Liver (tissue), 9 donors: ENCODE results near the gene CCDC91. TPM values are rescaled to one million over a fixed set of nuclear protein-coding genes. Genes with fewer than 3 reads are reported as not detected.

ENCODE experiments used
- DNase-seq: peaks from one replicate; pipeline ENCODE4 v3.0.0-alpha.2; 2017; ENCODE audit warnings: low spot score
- H3K27ac ChIP-seq, 2 donors: one replicate each; pipeline ENCODE4 v1.7.0; 2013; ENCODE audit warnings: inconsistent platforms in 2 of 2, low read length in 2 of 2, control low read depth in 1 of 2, low read depth in 1 of 2, mild to moderate bottlenecking in 1 of 2
- H3K27me3 ChIP-seq, 4 donors: one replicate each; pipeline versions ENCODE4 v1.6.1 to v1.7.0; 2013; ENCODE audit warnings: low read length in 3 of 4, inconsistent platforms in 1 of 4, mild to moderate bottlenecking in 1 of 4, moderate library complexity in 1 of 4; ENCODE audit not compliant: control insufficient read depth in 4 of 4, insufficient read depth in 4 of 4
- H3K36me3 ChIP-seq, 4 donors: one replicate each; pipeline versions ENCODE4 v1.6.1 to v1.7.0; 2013; ENCODE audit warnings: low read length in 3 of 4, mild to moderate bottlenecking in 3 of 4, low read depth in 1 of 4, moderate library complexity in 1 of 4; ENCODE audit not compliant: control insufficient read depth in 4 of 4, insufficient read depth in 3 of 4
- H3K4me1 ChIP-seq, 4 donors: one replicate each; pipeline versions ENCODE4 v1.6.1 to v1.7.0; 2013; ENCODE audit warnings: low read length in 3 of 4, mild to moderate bottlenecking in 3 of 4, moderate library complexity in 1 of 4; ENCODE audit not compliant: control insufficient read depth in 4 of 4, insufficient read depth in 4 of 4
- H3K4me3 ChIP-seq, 3 donors: one replicate each; pipeline versions ENCODE4 v1.6.1 to v1.7.0; 2013; ENCODE audit warnings: low read length in 3 of 3, control low read depth in 1 of 3, low read depth in 1 of 3, mild to moderate bottlenecking in 1 of 3
- H3K9ac ChIP-seq, 2 donors: one replicate each; pipeline ENCODE4 v1.7.0; 2013; ENCODE audit warnings: low read length in 2 of 2, mild to moderate bottlenecking in 2 of 2, moderate library complexity in 2 of 2, control low read depth in 1 of 2, low read depth in 1 of 2
- H3K9me3 ChIP-seq, 4 donors: one replicate each; pipeline versions ENCODE4 v1.6.1 to v1.7.0; 2013; ENCODE audit warnings: low read length in 3 of 4; ENCODE audit not compliant: control insufficient read depth in 4 of 4
- EGR1 ChIP-seq, 2 donors: IDR thresholded peaks; 2 replicates each; pipeline ENCODE4 v1.6.1; 2016 to 2018; ENCODE audit warnings: antibody characterized with exemption in 2 of 2, low read depth in 2 of 2
- FOXA2 ChIP-seq: IDR thresholded peaks from 2 replicates; pipeline ENCODE4 v1.6.1; 2016; ENCODE audit warnings: antibody characterized with exemption
- GABPA ChIP-seq, 2 donors: IDR thresholded peaks in 1 of 2; conservative IDR thresholded peaks in 1 of 2; 2 replicates each; pipeline ENCODE4 v1.6.1; 2016; ENCODE audit warnings: antibody characterized with exemption in 2 of 2, mild to moderate bottlenecking in 1 of 2, moderate library complexity in 1 of 2
- HNF4A ChIP-seq, 2 donors: conservative IDR thresholded peaks; 2 replicates each; pipeline ENCODE4 v1.6.1; 2016; ENCODE audit warnings: antibody characterized with exemption in 2 of 2, mild to moderate bottlenecking in 2 of 2
- HNF4G ChIP-seq: IDR thresholded peaks from 2 replicates; pipeline ENCODE4 v1.6.1; 2016; ENCODE audit warnings: antibody characterized with exemption
- JUND ChIP-seq, 2 donors: IDR thresholded peaks; 2 replicates each; pipeline ENCODE4 v1.6.1; 2016; ENCODE audit warnings: antibody characterized with exemption in 2 of 2
- NR2F2 ChIP-seq: IDR thresholded peaks from 2 replicates; pipeline ENCODE4 v1.6.1; 2016; ENCODE audit warnings: antibody characterized with exemption
- RXRA ChIP-seq, 2 donors: IDR thresholded peaks; 2 replicates each; pipeline ENCODE4 v1.6.1; 2017 to 2018; ENCODE audit warnings: antibody characterized with exemption in 2 of 2, mild to moderate bottlenecking in 1 of 2
- SP1 ChIP-seq: IDR thresholded peaks from 2 replicates; pipeline ENCODE4 v1.6.1; 2018; ENCODE audit warnings: antibody characterized with exemption, mild to moderate bottlenecking
- YY1 ChIP-seq: IDR thresholded peaks from 2 replicates; pipeline ENCODE4 v1.6.1; 2016; ENCODE audit warnings: antibody characterized with exemption, mild to moderate bottlenecking
- WGBS: extraction: QIAGEN DNeasy Blood & Tissue Kit; methylation state at CpG from one replicate; pipeline ENCODE4 v1.1.7; 2013; 5-methylcytosine and 5-hydroxymethylcytosine counted together
- polyA plus RNA-seq, 2 donors: library from polyadenylated mRNA; stranded (reverse) in 1 of 2; unstranded in 1 of 2; fragments of 200-250 nt in 1 of 2; fragments of >200 nt in 1 of 2; fragmentation: Nextera tagmentation in 1 of 2; extraction: Ambion mirVana in 1 of 2; gene quantifications; one replicate each; pipeline versions ENCODE4 v1.2.1 to v1.2.3, GENCODE V29; 2013 to 2015
- total RNA-seq, 2 donors: library from RNA; depleted of rRNA; stranded (reverse); fragments of >200 nt; gene quantifications; one replicate each; pipeline ENCODE4 v1.2.3, GENCODE V29; 2014
- TF ChIP-seq, protein P1 (sequence below): IDR thresholded peaks from 2 replicates; pipeline ENCODE4 v1.6.1; 2016; ENCODE audit warnings: antibody characterized with exemption
- TF ChIP-seq, protein P2 (sequence below): IDR thresholded peaks from 2 replicates; pipeline ENCODE4 v1.6.1; 2016; ENCODE audit warnings: antibody characterized with exemption
- TF ChIP-seq, protein P3 (sequence below): IDR thresholded peaks from 2 replicates; pipeline ENCODE4 v1.6.1; 2016; ENCODE audit warnings: antibody characterized with exemption, mild to moderate bottlenecking
- TF ChIP-seq, protein P4 (sequence below): fragments of 150-350 bp; IDR thresholded peaks from 2 replicates; pipeline ENCODE4 v1.5.1; 2017; ENCODE audit warnings: improper control_type of control experiment, low read depth, low read length; ENCODE audit not compliant: missing input control
- TF ChIP-seq, protein P5 (sequence below): IDR thresholded peaks from 2 replicates; pipeline ENCODE4 v1.6.1; 2016; ENCODE audit warnings: antibody characterized with exemption
- donor health status: healthy.
- donor health status: healthy.
- donor health status: healthy.
- donor health status: healthy.
- donor health status: healthy.

The CCDC91 gene
- total and polyA plus RNA-seq, 4 donors: 8.4 to 29.0 (median 15.1) TPM

DNA sequence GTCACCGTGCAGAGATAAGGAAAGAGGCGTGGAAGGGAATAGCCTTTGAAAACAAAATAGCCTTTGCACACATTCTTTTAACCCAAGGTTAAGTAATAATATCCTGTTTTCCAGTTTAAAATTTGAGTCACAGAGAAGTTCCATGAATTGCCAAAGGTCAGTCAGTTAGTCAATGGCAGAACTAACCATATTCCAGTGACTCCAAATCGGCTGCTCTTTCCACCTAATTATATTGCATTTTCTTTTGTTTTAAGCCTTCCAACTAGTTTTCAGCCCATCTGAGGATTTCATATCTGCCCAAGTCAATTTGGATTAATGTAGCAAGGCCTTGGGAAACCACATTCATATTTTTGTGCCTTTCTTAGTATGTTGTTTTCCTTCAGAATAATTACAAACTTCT is 373.0 kb downstream of the CCDC91 start:
- no peak for TF ChIP-seq HNF4A (conservative IDR thresholded peaks at IDR 0.05)
- TF ChIP-seq, protein P1, sequence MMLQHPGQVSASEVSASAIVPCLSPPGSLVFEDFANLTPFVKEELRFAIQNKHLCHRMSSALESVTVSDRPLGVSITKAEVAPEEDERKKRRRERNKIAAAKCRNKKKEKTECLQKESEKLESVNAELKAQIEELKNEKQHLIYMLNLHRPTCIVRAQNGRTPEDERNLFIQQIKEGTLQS: no peak
- TF ChIP-seq EGR1 (IDR thresholded peaks at IDR 0.05; ENCODE audit: low read depth in 2 of 2): no peak
- no peak for TF ChIP-seq YY1
- TF ChIP-seq, protein P2, sequence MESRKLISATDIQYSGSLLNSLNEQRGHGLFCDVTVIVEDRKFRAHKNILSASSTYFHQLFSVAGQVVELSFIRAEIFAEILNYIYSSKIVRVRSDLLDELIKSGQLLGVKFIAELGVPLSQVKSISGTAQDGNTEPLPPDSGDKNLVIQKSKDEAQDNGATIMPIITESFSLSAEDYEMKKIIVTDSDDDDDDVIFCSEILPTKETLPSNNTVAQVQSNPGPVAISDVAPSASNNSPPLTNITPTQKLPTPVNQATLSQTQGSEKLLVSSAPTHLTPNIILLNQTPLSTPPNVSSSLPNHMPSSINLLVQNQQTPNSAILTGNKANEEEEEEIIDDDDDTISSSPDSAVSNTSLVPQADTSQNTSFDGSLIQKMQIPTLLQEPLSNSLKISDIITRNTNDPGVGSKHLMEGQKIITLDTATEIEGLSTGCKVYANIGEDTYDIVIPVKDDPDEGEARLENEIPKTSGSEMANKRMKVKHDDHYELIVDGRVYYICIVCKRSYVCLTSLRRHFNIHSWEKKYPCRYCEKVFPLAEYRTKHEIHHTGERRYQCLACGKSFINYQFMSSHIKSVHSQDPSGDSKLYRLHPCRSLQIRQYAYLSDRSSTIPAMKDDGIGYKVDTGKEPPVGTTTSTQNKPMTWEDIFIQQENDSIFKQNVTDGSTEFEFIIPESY: no peak
- TF ChIP-seq RXRA (IDR thresholded peaks at IDR 0.05): no peak
- no peak for TF ChIP-seq FOXA2
- Histone ChIP-seq H3K9ac (no peak overlapping the region), H3K27me3 (no peaks in the 10 kb centered on the region), H3K27ac (no peak overlapping the region), H3K9me3 (no peaks in the 10 kb centered on the region), H3K4me3 (no peak overlapping the region), H3K36me3 (no peaks in the 10 kb centered on the region), H3K4me1 (no peaks in the 10 kb centered on the region)
- DNase-seq: no peak
- WGBS: 88% methylated on average over 3 of the region's 3 CpGs

DNA sequence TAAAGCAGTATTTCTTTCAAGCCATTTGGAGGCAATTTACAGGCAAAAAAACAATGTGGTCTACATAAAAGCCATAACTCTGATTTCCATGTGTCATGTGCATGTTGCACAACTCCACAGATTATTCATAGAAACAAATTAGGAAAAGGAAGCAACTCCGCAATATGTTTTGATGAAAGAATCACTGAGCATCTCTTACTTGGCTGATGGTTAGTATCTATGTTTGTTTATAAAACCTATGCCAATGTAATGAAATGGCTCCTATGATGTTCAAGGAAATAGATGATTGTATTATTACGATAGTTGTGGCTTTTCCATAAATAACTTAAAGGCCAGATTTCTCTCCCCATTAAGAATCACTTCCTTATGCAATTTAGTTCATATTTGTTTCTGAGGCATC is 373.7 kb downstream of the CCDC91 start:
- H3K9me3 ChIP-seq: no peaks in the 10 kb centered on the region
- H3K36me3 ChIP-seq: no peaks in the 10 kb centered on the region
- DNase-seq: no peak
- no peak overlapping the region for H3K27ac ChIP-seq
- TF ChIP-seq GABPA (IDR thresholded peaks at IDR 0.05 in 1 of 2, conservative IDR thresholded peaks at IDR 0.05 in 1 of 2) (no peak), FOXA2 (no peak)
- TF ChIP-seq, protein P1: no peak
- TF ChIP-seq, protein P3, sequence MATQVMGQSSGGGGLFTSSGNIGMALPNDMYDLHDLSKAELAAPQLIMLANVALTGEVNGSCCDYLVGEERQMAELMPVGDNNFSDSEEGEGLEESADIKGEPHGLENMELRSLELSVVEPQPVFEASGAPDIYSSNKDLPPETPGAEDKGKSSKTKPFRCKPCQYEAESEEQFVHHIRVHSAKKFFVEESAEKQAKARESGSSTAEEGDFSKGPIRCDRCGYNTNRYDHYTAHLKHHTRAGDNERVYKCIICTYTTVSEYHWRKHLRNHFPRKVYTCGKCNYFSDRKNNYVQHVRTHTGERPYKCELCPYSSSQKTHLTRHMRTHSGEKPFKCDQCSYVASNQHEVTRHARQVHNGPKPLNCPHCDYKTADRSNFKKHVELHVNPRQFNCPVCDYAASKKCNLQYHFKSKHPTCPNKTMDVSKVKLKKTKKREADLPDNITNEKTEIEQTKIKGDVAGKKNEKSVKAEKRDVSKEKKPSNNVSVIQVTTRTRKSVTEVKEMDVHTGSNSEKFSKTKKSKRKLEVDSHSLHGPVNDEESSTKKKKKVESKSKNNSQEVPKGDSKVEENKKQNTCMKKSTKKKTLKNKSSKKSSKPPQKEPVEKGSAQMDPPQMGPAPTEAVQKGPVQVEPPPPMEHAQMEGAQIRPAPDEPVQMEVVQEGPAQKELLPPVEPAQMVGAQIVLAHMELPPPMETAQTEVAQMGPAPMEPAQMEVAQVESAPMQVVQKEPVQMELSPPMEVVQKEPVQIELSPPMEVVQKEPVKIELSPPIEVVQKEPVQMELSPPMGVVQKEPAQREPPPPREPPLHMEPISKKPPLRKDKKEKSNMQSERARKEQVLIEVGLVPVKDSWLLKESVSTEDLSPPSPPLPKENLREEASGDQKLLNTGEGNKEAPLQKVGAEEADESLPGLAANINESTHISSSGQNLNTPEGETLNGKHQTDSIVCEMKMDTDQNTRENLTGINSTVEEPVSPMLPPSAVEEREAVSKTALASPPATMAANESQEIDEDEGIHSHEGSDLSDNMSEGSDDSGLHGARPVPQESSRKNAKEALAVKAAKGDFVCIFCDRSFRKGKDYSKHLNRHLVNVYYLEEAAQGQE: no peak
- WGBS: 93% methylated on average over 2 of the region's 2 CpGs
- no peaks in the 10 kb centered on the region for H3K27me3 ChIP-seq
- H3K4me1 ChIP-seq: no peaks in the 10 kb centered on the region
- no peak overlapping the region for H3K4me3 ChIP-seq
- no peak overlapping the region for H3K9ac ChIP-seq

DNA sequence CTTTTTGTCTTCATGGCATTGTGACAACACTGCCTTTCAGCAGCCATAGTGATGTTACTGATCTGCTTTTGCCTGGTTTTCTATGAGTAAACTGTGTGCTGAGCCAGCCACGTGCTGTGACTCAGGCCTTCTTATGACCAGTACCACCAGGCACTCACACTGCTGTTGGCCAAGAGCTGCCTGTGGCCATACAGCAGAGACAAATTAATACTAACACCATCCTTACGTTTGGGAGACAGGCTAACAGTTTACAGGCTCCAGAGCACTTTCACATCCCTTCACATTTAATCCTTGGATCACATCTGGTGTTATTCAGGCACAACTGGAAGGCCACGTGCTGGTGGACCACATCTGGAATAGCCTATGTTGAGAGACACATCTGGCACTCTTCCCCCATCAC is 377.9 kb downstream of the CCDC91 start:
- H3K27ac ChIP-seq: no peak overlapping the region
- TF ChIP-seq NR2F2: no peak
- TF ChIP-seq, protein P4, sequence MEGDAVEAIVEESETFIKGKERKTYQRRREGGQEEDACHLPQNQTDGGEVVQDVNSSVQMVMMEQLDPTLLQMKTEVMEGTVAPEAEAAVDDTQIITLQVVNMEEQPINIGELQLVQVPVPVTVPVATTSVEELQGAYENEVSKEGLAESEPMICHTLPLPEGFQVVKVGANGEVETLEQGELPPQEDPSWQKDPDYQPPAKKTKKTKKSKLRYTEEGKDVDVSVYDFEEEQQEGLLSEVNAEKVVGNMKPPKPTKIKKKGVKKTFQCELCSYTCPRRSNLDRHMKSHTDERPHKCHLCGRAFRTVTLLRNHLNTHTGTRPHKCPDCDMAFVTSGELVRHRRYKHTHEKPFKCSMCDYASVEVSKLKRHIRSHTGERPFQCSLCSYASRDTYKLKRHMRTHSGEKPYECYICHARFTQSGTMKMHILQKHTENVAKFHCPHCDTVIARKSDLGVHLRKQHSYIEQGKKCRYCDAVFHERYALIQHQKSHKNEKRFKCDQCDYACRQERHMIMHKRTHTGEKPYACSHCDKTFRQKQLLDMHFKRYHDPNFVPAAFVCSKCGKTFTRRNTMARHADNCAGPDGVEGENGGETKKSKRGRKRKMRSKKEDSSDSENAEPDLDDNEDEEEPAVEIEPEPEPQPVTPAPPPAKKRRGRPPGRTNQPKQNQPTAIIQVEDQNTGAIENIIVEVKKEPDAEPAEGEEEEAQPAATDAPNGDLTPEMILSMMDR: no peak
- TF ChIP-seq, protein P3: no peak
- no peak for TF ChIP-seq SP1
- TF ChIP-seq, protein P1: no peak
- no peak for TF ChIP-seq RXRA (IDR thresholded peaks at IDR 0.05)
- TF ChIP-seq HNF4G: no peak
- TF ChIP-seq JUND (IDR thresholded peaks at IDR 0.05): no peak
- TF ChIP-seq, protein P5, sequence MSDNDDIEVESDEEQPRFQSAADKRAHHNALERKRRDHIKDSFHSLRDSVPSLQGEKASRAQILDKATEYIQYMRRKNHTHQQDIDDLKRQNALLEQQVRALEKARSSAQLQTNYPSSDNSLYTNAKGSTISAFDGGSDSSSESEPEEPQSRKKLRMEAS: no peak
- no peak for TF ChIP-seq FOXA2
- TF ChIP-seq YY1: no peak

More for the DNA sequence above, 377.9 kb downstream of the CCDC91 start:
- no peak overlapping the region for H3K9ac ChIP-seq
- no peaks in the 10 kb centered on the region for H3K9me3 ChIP-seq
- no peak overlapping the region for H3K4me3 ChIP-seq
- no peaks in the 10 kb centered on the region for H3K27me3 ChIP-seq
- DNase-seq: no peak
- no peaks in the 10 kb centered on the region for H3K36me3 ChIP-seq
- 83% methylated on average over 3 of the region's 3 CpGs for WGBS
- H3K4me1 ChIP-seq: no peaks in the 10 kb centered on the region
